ENCODE measurements around the gene TMEM154. TPM values are rescaled to one million over a fixed set of nuclear protein-coding genes. Genes with fewer than 3 reads are reported as not detected.

The TMEM154 gene
- total RNA-seq, 1 experiment from 2014 or later, result 23.3 TPM

DNA sequence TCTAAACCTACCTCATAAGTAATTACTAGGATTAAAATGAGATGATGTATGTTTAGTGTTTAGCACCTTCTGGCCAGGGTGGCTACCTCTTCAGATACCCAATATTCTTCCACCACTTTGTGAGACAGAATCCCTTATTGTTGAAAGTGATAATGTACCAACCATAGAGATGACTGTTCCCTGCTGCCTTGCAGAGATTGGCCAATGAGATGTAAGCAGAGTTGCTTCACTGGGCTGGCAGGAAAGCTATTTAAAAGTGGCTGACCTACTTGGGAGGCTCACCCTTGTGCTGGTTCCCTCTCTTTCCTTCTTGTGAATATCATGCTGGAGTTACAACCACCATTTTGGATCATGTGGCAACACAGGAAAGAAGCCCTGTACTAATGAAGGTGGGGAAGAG is 58.9 kb downstream of the TMEM154 start:
- TF ChIP-seq, protein P1, sequence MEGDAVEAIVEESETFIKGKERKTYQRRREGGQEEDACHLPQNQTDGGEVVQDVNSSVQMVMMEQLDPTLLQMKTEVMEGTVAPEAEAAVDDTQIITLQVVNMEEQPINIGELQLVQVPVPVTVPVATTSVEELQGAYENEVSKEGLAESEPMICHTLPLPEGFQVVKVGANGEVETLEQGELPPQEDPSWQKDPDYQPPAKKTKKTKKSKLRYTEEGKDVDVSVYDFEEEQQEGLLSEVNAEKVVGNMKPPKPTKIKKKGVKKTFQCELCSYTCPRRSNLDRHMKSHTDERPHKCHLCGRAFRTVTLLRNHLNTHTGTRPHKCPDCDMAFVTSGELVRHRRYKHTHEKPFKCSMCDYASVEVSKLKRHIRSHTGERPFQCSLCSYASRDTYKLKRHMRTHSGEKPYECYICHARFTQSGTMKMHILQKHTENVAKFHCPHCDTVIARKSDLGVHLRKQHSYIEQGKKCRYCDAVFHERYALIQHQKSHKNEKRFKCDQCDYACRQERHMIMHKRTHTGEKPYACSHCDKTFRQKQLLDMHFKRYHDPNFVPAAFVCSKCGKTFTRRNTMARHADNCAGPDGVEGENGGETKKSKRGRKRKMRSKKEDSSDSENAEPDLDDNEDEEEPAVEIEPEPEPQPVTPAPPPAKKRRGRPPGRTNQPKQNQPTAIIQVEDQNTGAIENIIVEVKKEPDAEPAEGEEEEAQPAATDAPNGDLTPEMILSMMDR (IDR thresholded peaks at IDR 0.05; ENCODE audit: unreplicated experiment), result no peak
- H3K9me3 Mint-ChIP-seq (ENCODE audit: low read depth, unreplicated experiment), result no peaks in the 10 kb centered on the region
- CTCF ChIA-PET, result no interaction called here
- no peak overlapping the region for H3K27ac Mint-ChIP-seq (ENCODE audit: unreplicated experiment)
- no peaks in the 10 kb centered on the region for H3K27me3 Mint-ChIP-seq (ENCODE audit: unreplicated experiment)
- no peak for DNase-seq
- peaks cover 12% of the 10 kb centered on the region for H3K4me1 Mint-ChIP-seq (ENCODE audit: low read depth, unreplicated experiment)
- no TSS peak for BruUV-seq (replicated peaks)
- H3K4me3 Mint-ChIP-seq (ENCODE audit: low read depth, unreplicated experiment), result no peak overlapping the region
- intact Hi-C loops (cut with micrococcal nuclease; ENCODE audit: unreplicated experiment), result no loop called here
- no peaks in the 10 kb centered on the region for H3K36me3 Mint-ChIP-seq (ENCODE audit: insufficient read depth, unreplicated experiment)

DNA sequence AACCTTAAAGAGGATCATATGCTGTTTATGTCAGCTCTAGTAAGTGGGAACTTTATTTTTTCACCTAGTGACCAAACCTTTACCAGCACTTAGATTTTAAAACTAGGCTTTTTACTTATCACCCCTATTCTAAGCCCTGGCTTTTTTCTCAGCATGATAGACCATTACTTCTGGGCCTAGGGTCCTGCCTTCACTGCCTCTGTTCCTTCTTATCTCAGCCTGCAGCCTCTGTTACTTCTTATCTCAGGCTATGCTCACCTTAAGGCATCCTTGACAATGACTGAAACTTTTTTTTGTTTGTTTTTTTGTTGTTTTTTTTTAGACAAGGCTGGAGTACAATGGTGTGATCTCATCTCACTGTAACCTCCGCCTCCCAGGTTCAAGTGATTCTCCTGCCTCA is 59.6 kb downstream of the TMEM154 start:
- intact Hi-C loops (cut with micrococcal nuclease; ENCODE audit: unreplicated experiment), result no loop called here
- CTCF ChIA-PET, result no interaction called here
- Mint-ChIP-seq H3K4me3 (ENCODE audit: low read depth, unreplicated experiment) (no peak overlapping the region), H3K36me3 (ENCODE audit: insufficient read depth, unreplicated experiment) (no peaks in the 10 kb centered on the region), H3K4me1 (ENCODE audit: low read depth, unreplicated experiment) (peaks cover 12% of the 10 kb centered on the region), H3K27ac (ENCODE audit: unreplicated experiment) (no peak overlapping the region), H3K27me3 (ENCODE audit: unreplicated experiment) (no peaks in the 10 kb centered on the region), H3K9me3 (ENCODE audit: low read depth, unreplicated experiment) (no peaks in the 10 kb centered on the region)
- no TSS peak for BruUV-seq (replicated peaks)
- DNase-seq, result no peak
- TF ChIP-seq, protein P1 (IDR thresholded peaks at IDR 0.05; ENCODE audit: unreplicated experiment), result no peak

DNA sequence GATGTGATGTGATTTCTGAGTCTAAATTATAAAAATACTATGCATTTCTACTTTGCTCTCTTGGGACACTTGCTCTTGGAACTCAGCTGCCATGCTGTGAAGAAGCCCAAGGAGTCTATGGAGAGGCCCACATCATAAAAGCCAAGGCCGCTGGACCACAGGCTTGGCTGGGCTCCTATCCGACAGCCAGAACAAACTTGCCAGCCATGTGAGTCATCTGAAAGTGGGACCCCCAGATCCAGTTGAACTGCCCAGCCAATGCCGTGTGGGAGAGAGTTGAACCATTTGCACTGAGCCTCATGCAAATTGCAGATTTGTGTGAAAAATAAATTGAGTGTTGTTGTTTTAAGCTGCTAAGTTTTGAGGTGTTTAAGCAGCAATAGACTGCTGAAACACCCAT is 60.2 kb downstream of the TMEM154 start:
- Mint-ChIP-seq H3K4me1 (ENCODE audit: low read depth, unreplicated experiment) (peaks cover 12% of the 10 kb centered on the region), H3K27me3 (ENCODE audit: unreplicated experiment) (no peaks in the 10 kb centered on the region), H3K4me3 (ENCODE audit: low read depth, unreplicated experiment) (no peak overlapping the region), H3K36me3 (ENCODE audit: insufficient read depth, unreplicated experiment) (no peaks in the 10 kb centered on the region), H3K9me3 (ENCODE audit: low read depth, unreplicated experiment) (no peaks in the 10 kb centered on the region), H3K27ac (ENCODE audit: unreplicated experiment) (no peak overlapping the region)
- CTCF ChIA-PET, result no interaction called here
- DNase-seq, result no peak
- intact Hi-C loops (cut with micrococcal nuclease; ENCODE audit: unreplicated experiment), result no loop called here
- TF ChIP-seq, protein P1 (IDR thresholded peaks at IDR 0.05; ENCODE audit: unreplicated experiment), result no peak
- no TSS peak for BruUV-seq (replicated peaks)

DNA sequence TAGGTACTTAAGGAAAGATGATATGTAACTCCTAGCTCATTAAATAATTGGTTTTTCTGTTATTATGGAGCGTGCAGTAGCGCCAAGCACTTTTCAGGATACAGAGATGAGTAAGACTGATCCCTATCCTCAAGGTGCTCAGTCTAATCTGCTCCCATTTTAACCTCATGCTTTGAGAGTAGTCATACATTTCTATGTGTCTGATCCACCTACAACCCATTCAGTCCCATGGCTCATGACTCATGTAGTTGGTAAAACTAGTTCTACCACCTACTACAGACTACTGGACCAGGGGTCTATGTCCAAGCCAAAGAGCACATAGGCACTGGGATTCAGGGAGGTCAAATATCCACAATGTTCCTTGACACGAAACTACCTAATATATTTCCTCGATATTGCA is 60.8 kb downstream of the TMEM154 start:
- Mint-ChIP-seq H3K27me3 (ENCODE audit: unreplicated experiment) (no peaks in the 10 kb centered on the region), H3K4me3 (ENCODE audit: low read depth, unreplicated experiment) (no peak overlapping the region), H3K9me3 (ENCODE audit: low read depth, unreplicated experiment) (no peaks in the 10 kb centered on the region), H3K4me1 (ENCODE audit: low read depth, unreplicated experiment) (peaks cover 12% of the 10 kb centered on the region), H3K36me3 (ENCODE audit: insufficient read depth, unreplicated experiment) (no peaks in the 10 kb centered on the region), H3K27ac (ENCODE audit: unreplicated experiment) (no peak overlapping the region)
- CTCF ChIA-PET, result no interaction called here
- DNase-seq, result peak; percentile 20
- intact Hi-C loops (cut with micrococcal nuclease; ENCODE audit: unreplicated experiment), result no loop called here
- no TSS peak for BruUV-seq (replicated peaks)
- TF ChIP-seq, protein P1 (IDR thresholded peaks at IDR 0.05; ENCODE audit: unreplicated experiment), result no peak

DNA sequence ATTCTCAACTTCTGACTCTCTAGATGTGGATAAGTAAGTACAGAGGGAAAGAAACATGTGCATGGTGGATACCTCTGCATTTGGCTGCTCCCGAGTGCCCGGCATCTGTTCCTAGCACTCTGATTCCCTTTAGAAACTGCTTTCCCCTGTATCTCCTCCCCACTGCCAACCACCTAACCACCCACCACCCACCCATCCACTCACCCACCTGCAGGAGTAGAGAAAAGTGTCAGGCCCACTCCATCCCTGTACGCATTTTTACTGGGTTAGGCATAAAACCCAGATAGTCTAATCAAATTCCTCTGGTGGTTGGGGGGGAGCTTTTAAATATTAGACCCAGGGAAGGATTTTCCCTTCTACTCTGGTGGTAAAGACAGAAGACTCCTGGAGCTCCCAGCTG is 63.0 kb downstream of the TMEM154 start:
- Mint-ChIP-seq H3K36me3 (ENCODE audit: insufficient read depth, unreplicated experiment) (no peaks in the 10 kb centered on the region), H3K27me3 (ENCODE audit: unreplicated experiment) (no peaks in the 10 kb centered on the region), H3K9me3 (ENCODE audit: low read depth, unreplicated experiment) (no peaks in the 10 kb centered on the region), H3K4me3 (ENCODE audit: low read depth, unreplicated experiment) (no peak overlapping the region), H3K27ac (ENCODE audit: unreplicated experiment) (no peak overlapping the region), H3K4me1 (ENCODE audit: low read depth, unreplicated experiment) (peaks cover 12% of the 10 kb centered on the region)
- intact Hi-C loops (cut with micrococcal nuclease; ENCODE audit: unreplicated experiment), result no loop called here
- DNase-seq, result no peak
- BruUV-seq (replicated peaks), result no TSS peak
- CTCF ChIA-PET, result no interaction called here
- TF ChIP-seq, protein P1 (IDR thresholded peaks at IDR 0.05; ENCODE audit: unreplicated experiment), result no peak

Data from Calu3 (cell line).